ENCODE measurements around the gene DCST2.

The DCST2 gene

DNA sequence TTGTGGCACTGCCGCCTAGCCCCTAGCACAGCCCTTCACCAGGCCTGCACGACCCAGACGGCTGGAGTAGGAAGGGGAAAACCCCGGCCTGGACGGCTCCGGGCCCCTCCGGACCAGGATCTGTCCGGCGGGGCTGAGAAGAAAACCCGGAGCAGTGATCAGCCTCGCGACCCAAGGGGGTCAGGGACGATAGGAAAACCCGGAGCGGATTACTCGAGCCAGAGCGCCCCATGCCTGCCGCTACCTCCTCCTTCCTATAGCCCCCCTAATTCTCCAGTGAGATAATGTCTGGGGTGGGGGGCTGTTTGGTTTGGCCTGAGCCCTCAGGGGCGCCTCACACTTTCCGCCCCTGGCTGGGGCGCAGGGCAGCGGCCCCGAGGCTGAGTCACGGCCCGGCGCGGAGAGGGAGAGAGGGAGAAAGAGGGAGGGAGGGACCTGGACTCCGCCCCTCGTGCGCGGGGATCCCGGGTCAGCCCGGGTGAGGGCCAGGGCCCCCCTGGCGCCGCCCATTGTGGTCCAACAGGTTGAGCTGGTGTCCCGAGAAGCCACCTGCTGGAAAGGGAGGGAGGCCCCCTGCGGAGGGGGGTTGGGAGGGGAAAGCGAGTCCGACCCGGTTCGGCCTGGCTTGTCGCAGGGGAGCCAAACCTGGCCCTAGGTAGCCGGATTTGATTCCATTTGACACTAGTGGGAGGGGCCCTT, 32.7 kb downstream of the DCST2 start:
- peak overlapping the region; percentile 82 for H4K91ac ChIP-seq (ENCODE audit: low read depth, low read length)
- no peaks in the 10 kb centered on the region for H3K9me3 ChIP-seq (ENCODE audit: insufficient read depth, low read depth, low read length)
- peak overlapping the region; percentile 68 for H2AFZ ChIP-seq (ENCODE audit: insufficient read depth, low read length, poor library complexity)
- H3K23ac ChIP-seq (ENCODE audit: low read length): no peak overlapping the region
- H3K36me3 ChIP-seq (ENCODE audit: control insufficient read depth in 1 of 2, insufficient read depth in 2 of 2, low read length in 2 of 2): no peaks in the 10 kb centered on the region
- peak overlapping the region; percentile 91 for H2BK120ac ChIP-seq (ENCODE audit: insufficient read depth, low read length, poor library complexity)
- peak overlapping the region; percentile 88 for H4K8ac ChIP-seq (ENCODE audit: low read depth, low read length)
- peaks cover 14% of the 10 kb centered on the region in 2 experiments for H3K4me1 ChIP-seq (ENCODE audit: control insufficient read depth in 1 of 2, insufficient read depth in 2 of 2, low read length in 2 of 2)
- no CpG with 5 or more reads among the region's 43 CpGs for WGBS (ENCODE audit: extremely low coverage, insufficient coverage, insufficient read length)
- peaks cover 18% of the 10 kb centered on the region for H3K79me2 ChIP-seq (ENCODE audit: control insufficient read depth, insufficient read depth, low read length, poor library complexity)
- H3K27me3 ChIP-seq (ENCODE audit: insufficient read depth, low read length): no peaks in the 10 kb centered on the region
- H3K4ac ChIP-seq (ENCODE audit: low read depth, low read length): no peak overlapping the region
- H3K18ac ChIP-seq (ENCODE audit: low read length): peak overlapping the region; percentile 89
- peaks cover 36% of the 10 kb centered on the region for H3K79me1 ChIP-seq (ENCODE audit: low read length)
- H3K14ac ChIP-seq (ENCODE audit: low read length): peak overlapping the region; percentile 72
- H2AK5ac ChIP-seq (ENCODE audit: low read length): no peak overlapping the region
- H3K9ac ChIP-seq (ENCODE audit: low read length): peak overlapping the region; percentile 67
- peak; percentile 98 to 99 for DNase-seq
- peak overlapping the region; percentile 98 for H3K4me2 ChIP-seq (ENCODE audit: low read length)
- H2BK5ac ChIP-seq (ENCODE audit: low read depth, low read length, poor library complexity): peak overlapping the region; percentile 98
- peak overlapping the region; percentile 81 for H3K4me3 ChIP-seq (ENCODE audit: low read depth, low read length)
- H4K12ac ChIP-seq (ENCODE audit: low read depth, low read length): peak overlapping the region; percentile 94
- peak overlapping the region; percentile 46 for H2BK12ac ChIP-seq (ENCODE audit: low read length)
- peak overlapping the region; percentile 96 for H3K27ac ChIP-seq (ENCODE audit: low read depth, low read length)

GRCh38 chr1:155000411-155000725, 33.2 kb downstream of the DCST2 start:
- Histone ChIP-seq H3K4ac (ENCODE audit: low read depth, low read length) (peak overlapping the region; percentile 90), H3K27me3 (ENCODE audit: insufficient read depth, low read length) (no peaks in the 10 kb centered on the region), H2AK5ac (ENCODE audit: low read length) (peak overlapping the region; percentile 95), H3K4me2 (ENCODE audit: low read length) (peak overlapping the region; percentile 98), H3K9ac (ENCODE audit: low read length) (no peak overlapping the region), H2BK5ac (ENCODE audit: low read depth, low read length, poor library complexity) (peak overlapping the region; percentile 98), H3K9me3 (ENCODE audit: insufficient read depth, low read depth, low read length) (no peaks in the 10 kb centered on the region), H3K79me1 (ENCODE audit: low read length) (peaks cover 36% of the 10 kb centered on the region), H3K79me2 (ENCODE audit: control insufficient read depth, insufficient read depth, low read length, poor library complexity) (peaks cover 18% of the 10 kb centered on the region), H4K91ac (ENCODE audit: low read depth, low read length) (peak overlapping the region; percentile 96), H2BK120ac (ENCODE audit: insufficient read depth, low read length, poor library complexity) (peak overlapping the region; percentile 95), H3K14ac (ENCODE audit: low read length) (peak overlapping the region; percentile 82), H3K18ac (ENCODE audit: low read length) (peak overlapping the region; percentile 95), H3K4me1 (ENCODE audit: control insufficient read depth in 1 of 2, insufficient read depth in 2 of 2, low read length in 2 of 2) (peaks cover 14% of the 10 kb centered on the region in 2 experiments), H3K4me3 (ENCODE audit: low read depth, low read length) (peak overlapping the region; percentile 38), H3K23ac (ENCODE audit: low read length) (no peak overlapping the region), H4K8ac (ENCODE audit: low read depth, low read length) (peak overlapping the region; percentile 80), H3K27ac (ENCODE audit: low read depth, low read length) (peak overlapping the region; percentile 96), H2AFZ (ENCODE audit: insufficient read depth, low read length, poor library complexity) (peak overlapping the region; percentile 85), H4K12ac (ENCODE audit: low read depth, low read length) (peak overlapping the region; percentile 94), H3K36me3 (ENCODE audit: control insufficient read depth in 1 of 2, insufficient read depth in 2 of 2, low read length in 2 of 2) (no peaks in the 10 kb centered on the region), H2BK12ac (ENCODE audit: low read length) (peak overlapping the region; percentile 98)
- no peak for DNase-seq
- no CpG with 5 or more reads among the region's 13 CpGs for WGBS (ENCODE audit: extremely low coverage, insufficient coverage, insufficient read length)

GRCh38 chr1:154999571-155000410, 33.8 kb downstream of the DCST2 start:
- peak overlapping the region; percentile 90 for H3K4ac ChIP-seq (ENCODE audit: low read depth, low read length)
- peak overlapping the region; percentile 90 for H3K27ac ChIP-seq (ENCODE audit: low read depth, low read length)
- WGBS (ENCODE audit: extremely low coverage, insufficient coverage, insufficient read length): no CpG with 5 or more reads among the region's 50 CpGs
- peak overlapping the region; percentile 85 for H2AFZ ChIP-seq (ENCODE audit: insufficient read depth, low read length, poor library complexity)
- H3K4me1 ChIP-seq (ENCODE audit: control insufficient read depth in 1 of 2, insufficient read depth in 2 of 2, low read length in 2 of 2): peaks cover 14% of the 10 kb centered on the region in 2 experiments
- H3K9ac ChIP-seq (ENCODE audit: low read length): no peak overlapping the region
- peak overlapping the region; percentile 84 for H4K12ac ChIP-seq (ENCODE audit: low read depth, low read length)
- H3K9me3 ChIP-seq (ENCODE audit: insufficient read depth, low read depth, low read length): no peaks in the 10 kb centered on the region
- H3K79me2 ChIP-seq (ENCODE audit: control insufficient read depth, insufficient read depth, low read length, poor library complexity): peaks cover 18% of the 10 kb centered on the region
- peak overlapping the region; percentile 91 for H2BK5ac ChIP-seq (ENCODE audit: low read depth, low read length, poor library complexity)
- DNase-seq: peak; percentile 60 to 70
- no peaks in the 10 kb centered on the region for H3K36me3 ChIP-seq (ENCODE audit: control insufficient read depth in 1 of 2, insufficient read depth in 2 of 2, low read length in 2 of 2)
- peak overlapping the region; percentile 82 for H3K14ac ChIP-seq (ENCODE audit: low read length)
- no peaks in the 10 kb centered on the region for H3K27me3 ChIP-seq (ENCODE audit: insufficient read depth, low read length)
- peak overlapping the region; percentile 98 for H2BK12ac ChIP-seq (ENCODE audit: low read length)
- peak overlapping the region; percentile 95 for H3K18ac ChIP-seq (ENCODE audit: low read length)
- peak overlapping the region; percentile 38 for H3K4me3 ChIP-seq (ENCODE audit: low read depth, low read length)
- peak overlapping the region; percentile 80 for H4K8ac ChIP-seq (ENCODE audit: low read depth, low read length)
- H3K4me2 ChIP-seq (ENCODE audit: low read length): peak overlapping the region; percentile 85
- H4K91ac ChIP-seq (ENCODE audit: low read depth, low read length): peak overlapping the region; percentile 96
- H3K23ac ChIP-seq (ENCODE audit: low read length): no peak overlapping the region
- H3K79me1 ChIP-seq (ENCODE audit: low read length): peaks cover 36% of the 10 kb centered on the region
- H2BK120ac ChIP-seq (ENCODE audit: insufficient read depth, low read length, poor library complexity): peak overlapping the region; percentile 95
- H2AK5ac ChIP-seq (ENCODE audit: low read length): peak overlapping the region; percentile 95

GRCh38 chr1:154998818-154999570, 34.6 kb downstream of the DCST2 start:
- peak overlapping the region; percentile 71 for H2AFZ ChIP-seq (ENCODE audit: insufficient read depth, low read length, poor library complexity)
- no CpG with 5 or more reads among the region's 40 CpGs for WGBS (ENCODE audit: extremely low coverage, insufficient coverage, insufficient read length)
- H2AK5ac ChIP-seq (ENCODE audit: low read length): no peak overlapping the region
- no peak overlapping the region for H4K91ac ChIP-seq (ENCODE audit: low read depth, low read length)
- no peak overlapping the region for H3K27ac ChIP-seq (ENCODE audit: low read depth, low read length)
- peak overlapping the region; percentile 71 for H3K4me2 ChIP-seq (ENCODE audit: low read length)
- H4K12ac ChIP-seq (ENCODE audit: low read depth, low read length): no peak overlapping the region
- peaks cover 33% of the 10 kb centered on the region for H3K79me1 ChIP-seq (ENCODE audit: low read length)
- DNase-seq: peak; percentile 60 to 75
- H3K14ac ChIP-seq (ENCODE audit: low read length): no peak overlapping the region
- H2BK12ac ChIP-seq (ENCODE audit: low read length): no peak overlapping the region
- H3K79me2 ChIP-seq (ENCODE audit: control insufficient read depth, insufficient read depth, low read length, poor library complexity): peaks cover 15% of the 10 kb centered on the region
- H4K8ac ChIP-seq (ENCODE audit: low read depth, low read length): peak overlapping the region; percentile 23
- no peak overlapping the region for H3K23ac ChIP-seq (ENCODE audit: low read length)
- no peaks in the 10 kb centered on the region for H3K36me3 ChIP-seq (ENCODE audit: control insufficient read depth in 1 of 2, insufficient read depth in 2 of 2, low read length in 2 of 2)
- H3K9ac ChIP-seq (ENCODE audit: low read length): no peak overlapping the region
- H3K27me3 ChIP-seq (ENCODE audit: insufficient read depth, low read length): no peaks in the 10 kb centered on the region
- no peak overlapping the region for H3K4me3 ChIP-seq (ENCODE audit: low read depth, low read length)
- peak overlapping the region; percentile 23 for H2BK120ac ChIP-seq (ENCODE audit: insufficient read depth, low read length, poor library complexity)
- H3K18ac ChIP-seq (ENCODE audit: low read length): no peak overlapping the region
- H3K4ac ChIP-seq (ENCODE audit: low read depth, low read length): no peak overlapping the region
- no peak overlapping the region for H2BK5ac ChIP-seq (ENCODE audit: low read depth, low read length, poor library complexity)
- no peaks in the 10 kb centered on the region for H3K9me3 ChIP-seq (ENCODE audit: insufficient read depth, low read depth, low read length)
- peaks cover 10 to 14% of the 10 kb centered on the region in 2 experiments for H3K4me1 ChIP-seq (ENCODE audit: control insufficient read depth in 1 of 2, insufficient read depth in 2 of 2, low read length in 2 of 2)
